ENCODE data around the gene SLC25A24.

The SLC25A24 gene

GRCh38 chr1:108085628-108086027 lies 114.5 kb downstream of the SLC25A24 start:
- DNase-seq = no peak

DNA sequence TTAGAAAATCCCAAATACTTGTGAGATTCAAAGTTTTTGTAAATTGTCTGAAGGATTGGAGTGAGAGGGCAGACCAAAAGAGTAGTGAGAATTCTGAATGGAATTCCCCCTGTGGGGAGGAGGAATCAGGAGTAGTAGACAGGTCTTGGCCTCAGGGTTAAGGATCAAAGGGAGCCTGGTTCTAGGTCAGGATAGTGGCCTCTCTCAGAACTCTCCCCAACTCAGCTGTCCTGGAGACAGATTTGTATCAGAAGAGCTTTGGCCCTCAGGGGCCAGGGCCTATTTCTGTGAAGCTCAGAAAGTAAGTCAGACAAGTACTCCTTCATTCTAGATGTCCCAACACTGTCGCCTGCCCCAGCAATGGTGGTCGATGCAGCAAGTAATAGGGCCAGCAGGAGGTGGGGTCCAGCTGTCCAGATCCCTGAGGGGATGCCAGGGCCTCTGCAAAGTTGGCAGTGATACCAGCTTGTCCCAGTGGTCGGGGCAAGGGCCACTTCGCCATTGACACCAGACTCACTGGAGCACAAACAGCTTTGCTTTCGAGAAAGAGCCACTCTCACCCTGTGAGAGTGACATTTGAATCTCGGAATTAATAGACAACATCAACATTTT lies 115.2 kb downstream of the SLC25A24 start:
- no peak for DNase-seq
